ENCODE data around the gene COQ5. TPM values are rescaled to one million over a fixed set of nuclear protein-coding genes. Genes with fewer than 3 reads are reported as not detected.
"Not testable (repeated sequence)": the region's sequence is repeated elsewhere in the genome, so short reads cannot be mapped to it uniquely, and the experiment has no call there.

COQ5 gene
- total and polyA plus RNA-seq, 4 experiments from 2014 or later, result 19.7 to 55.1 (median 28.4) TPM

DNA sequence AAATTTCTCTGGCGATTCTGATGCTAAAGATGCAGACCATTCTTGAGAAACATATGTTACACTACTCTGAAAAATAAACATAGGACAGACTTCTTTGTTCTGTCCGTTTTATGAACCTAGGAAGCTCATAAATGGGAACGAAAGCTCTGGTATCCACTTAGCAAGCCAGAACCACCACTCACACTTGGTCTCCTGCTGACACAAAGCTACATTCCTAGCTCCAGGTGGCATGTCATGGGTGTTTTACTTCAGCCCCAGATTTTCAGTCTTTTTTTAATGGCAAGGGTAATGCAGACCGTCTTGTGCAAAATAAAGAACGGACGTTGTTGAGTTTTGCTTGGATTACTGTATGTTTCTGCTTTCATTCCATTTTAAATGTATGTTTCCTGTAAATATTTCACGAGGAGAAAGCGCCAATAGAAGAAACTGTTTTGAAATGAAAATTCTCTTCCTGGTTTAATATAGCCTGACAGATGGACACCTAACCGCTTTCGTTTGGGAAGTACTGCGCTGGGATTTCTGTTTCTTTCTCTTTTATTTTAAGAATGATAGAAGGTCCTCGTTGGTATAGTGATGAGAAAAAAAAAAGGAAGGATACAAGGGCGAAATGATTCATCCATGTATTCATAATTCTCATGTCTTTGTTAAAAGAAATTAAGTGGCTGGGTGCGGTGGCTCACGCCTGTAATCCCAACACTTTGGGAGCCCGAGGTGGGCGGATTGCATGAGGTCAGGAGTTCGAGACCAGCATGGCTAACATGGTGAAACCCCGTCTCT, 871 bp upstream of the COQ5 start:
- Histone ChIP-seq H3K36me3 (ENCODE audit: insufficient read depth, low read length) (no peaks in the 10 kb centered on the region), H3K27ac (ENCODE audit: low read depth, low read length) (peak overlapping the region; percentile 85), H3K9me3 (ENCODE audit: control insufficient read depth in 1 of 2, low read length in 2 of 2) (no peaks in the 10 kb centered on the region), H3K4me3 (ENCODE audit: low read length in 2 of 2) (peak overlapping the region; percentile 82 to 84), H3K27me3 (ENCODE audit: insufficient read depth, low read length) (no peaks in the 10 kb centered on the region), H3K4me1 (ENCODE audit: insufficient read depth, low read length) (peaks cover 25% of the 10 kb centered on the region)
- Mint-ChIP-seq H3K4me1 (peaks cover 22 to 41% (median 24%) of the 10 kb centered on the region in 4 donors), H3K27ac (peak overlapping the region; percentile 96 to 100 (median 99)), H3K9me3 (peaks cover 0 to 2% (median 0%) of the 10 kb centered on the region in 8 donors), H3K4me3 (peak overlapping the region; percentile 98 to 100 (median 100)), H3K36me3 (peaks cover 4 to 17% of the 10 kb centered on the region in 2 donors), H3K27me3 (no peaks in the 10 kb centered on the region)
- ChIA-PET CTCF (ENCODE audit: partially characterized antibody) (no interaction called here), POLR2A (ENCODE audit: partially characterized antibody) (interaction anchor here (0.6 to 1.7 kb wide), 6 partner anchors 8 to 870 kb away, joined by 3 to 24 read pairs (median 8); partner anchors contain the start of genes DYNLL1, RNF34 and SRSF9)
- intact Hi-C loops (cut with micrococcal nuclease), result loop anchor here (1.0 kb wide), 1 partner anchor 35 kb away; no protein-coding TSS in a partner anchor
- no peak for DNase-seq

DNA sequence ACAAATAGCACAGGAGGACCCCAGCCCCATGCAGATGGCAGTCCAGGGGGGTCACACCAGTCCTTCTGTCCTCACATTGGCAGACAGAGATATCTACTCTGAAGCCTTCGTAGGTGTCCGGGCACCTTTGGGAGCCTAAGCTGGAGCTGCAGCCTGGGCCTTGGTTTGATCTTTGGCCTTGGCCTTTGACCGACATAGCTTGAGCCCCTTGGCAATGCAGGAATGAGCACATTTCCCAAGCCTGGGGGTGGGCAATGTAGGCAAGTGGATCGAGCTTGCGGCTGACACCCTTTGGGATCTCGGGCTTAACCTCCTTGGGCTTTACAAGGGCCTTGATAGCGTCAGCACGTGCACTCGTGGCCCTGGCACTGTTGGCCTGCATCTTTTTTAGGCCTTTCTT, 6.4 kb downstream of the COQ5 start:
- Mint-ChIP-seq H3K4me1 (peaks cover 4 to 6% (median 5%) of the 10 kb centered on the region in 4 donors), H3K27ac (no peak overlapping the region), H3K9me3 (no peaks in the 10 kb centered on the region), H3K4me3 (no peak overlapping the region), H3K36me3 (peaks cover 6 to 7% of the 10 kb centered on the region in 2 donors), H3K27me3 (no peaks in the 10 kb centered on the region)
- Histone ChIP-seq H3K9me3 (ENCODE audit: control insufficient read depth in 1 of 2, low read length in 2 of 2) (no peaks in the 10 kb centered on the region), H3K36me3 (ENCODE audit: insufficient read depth, low read length) (no peaks in the 10 kb centered on the region), H3K27me3 (ENCODE audit: insufficient read depth, low read length) (no peaks in the 10 kb centered on the region), H3K4me3 (ENCODE audit: low read length in 2 of 2) (no peak overlapping the region), H3K4me1 (ENCODE audit: insufficient read depth, low read length) (no peaks in the 10 kb centered on the region), H3K27ac (ENCODE audit: low read depth, low read length) (no peak overlapping the region)
- no peak for DNase-seq
- intact Hi-C loops (cut with micrococcal nuclease), result no loop called here
- POLR2A ChIA-PET (ENCODE audit: partially characterized antibody), result no interaction called here
- CTCF ChIA-PET (ENCODE audit: partially characterized antibody), result no interaction called here

DNA sequence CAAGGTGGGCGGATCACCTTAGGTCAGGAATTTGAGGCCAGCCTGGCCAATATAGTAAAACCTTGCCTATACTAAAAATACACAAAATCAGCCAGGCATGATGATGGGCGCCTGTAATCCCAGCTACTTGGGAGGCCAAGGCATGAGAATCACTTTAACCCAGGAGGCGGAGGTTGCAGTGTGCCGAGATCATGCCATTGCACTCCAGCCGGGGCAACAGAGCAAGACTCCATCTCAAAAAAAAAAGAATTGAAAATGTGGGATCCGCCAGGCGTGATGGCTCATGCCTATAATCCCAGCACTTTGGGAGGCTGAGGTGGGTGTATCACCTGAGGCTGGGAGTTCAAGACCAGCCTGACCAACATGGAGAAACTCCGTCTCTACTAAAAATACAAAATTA, 9.6 kb downstream of the COQ5 start:
- H3K9me3 Mint-ChIP-seq; H3K4me3 Mint-ChIP-seq; intact Hi-C loops (cut with micrococcal nuclease); H3K4me1 ChIP-seq (ENCODE audit: insufficient read depth, low read length); CTCF ChIA-PET (ENCODE audit: partially characterized antibody); H3K27ac ChIP-seq (ENCODE audit: low read depth, low read length); H3K4me1 Mint-ChIP-seq; POLR2A ChIA-PET (ENCODE audit: partially characterized antibody); H3K4me3 ChIP-seq (ENCODE audit: low read length in 2 of 2); DNase-seq; H3K27me3 Mint-ChIP-seq; H3K9me3 ChIP-seq (ENCODE audit: control insufficient read depth in 1 of 2, low read length in 2 of 2); H3K27me3 ChIP-seq (ENCODE audit: insufficient read depth, low read length); H3K27ac Mint-ChIP-seq: not testable (repeated sequence)
- H3K36me3 ChIP-seq (ENCODE audit: insufficient read depth, low read length), result peaks cover 15% of the 10 kb centered on the region
- peaks cover 16 to 18% of the 10 kb centered on the region in 2 donors for H3K36me3 Mint-ChIP-seq

DNA sequence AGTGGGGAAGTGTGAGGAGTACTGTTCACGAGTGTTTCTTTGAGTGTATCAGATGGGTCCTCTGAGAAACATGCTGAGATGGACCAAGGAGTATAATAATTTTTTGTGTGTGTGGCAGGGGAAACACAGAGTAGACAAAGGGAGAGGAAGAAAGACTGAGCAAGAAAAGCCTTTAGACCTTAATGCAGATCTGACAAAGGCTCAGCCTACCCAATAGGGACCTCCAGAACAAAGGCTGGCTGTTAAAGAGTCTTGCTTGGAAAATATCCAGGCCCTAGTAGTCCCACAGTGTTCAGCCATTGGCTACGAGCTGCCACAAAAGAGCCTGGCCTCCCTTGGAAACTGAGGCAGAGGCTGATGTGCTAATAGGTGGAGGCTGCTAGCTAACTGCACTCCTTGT, 13.5 kb downstream of the COQ5 start:
- Mint-ChIP-seq H3K27me3 (no peaks in the 10 kb centered on the region), H3K36me3 (peaks cover 19 to 29% of the 10 kb centered on the region in 2 donors), H3K27ac (no peak overlapping the region), H3K4me1 (peaks cover 0 to 3% (median 0%) of the 10 kb centered on the region in 4 donors), H3K9me3 (no peaks in the 10 kb centered on the region), H3K4me3 (no peak overlapping the region)
- DNase-seq, result no peak
- CTCF ChIA-PET (ENCODE audit: partially characterized antibody), result no interaction called here
- Histone ChIP-seq H3K27me3 (ENCODE audit: insufficient read depth, low read length) (no peaks in the 10 kb centered on the region), H3K9me3 (ENCODE audit: control insufficient read depth in 1 of 2, low read length in 2 of 2) (no peaks in the 10 kb centered on the region), H3K4me3 (ENCODE audit: low read length in 2 of 2) (no peak overlapping the region), H3K4me1 (ENCODE audit: insufficient read depth, low read length) (no peaks in the 10 kb centered on the region), H3K27ac (ENCODE audit: low read depth, low read length) (no peak overlapping the region), H3K36me3 (ENCODE audit: insufficient read depth, low read length) (peaks cover 15% of the 10 kb centered on the region)
- POLR2A ChIA-PET (ENCODE audit: partially characterized antibody), result interaction anchor here (0.8 to 1.5 kb wide), 2 partner anchors 19 to 46 kb away, joined by 4 read pairs; partner anchors contain the start of genes DYNLL1 and SRSF9
- intact Hi-C loops (cut with micrococcal nuclease), result no loop called here

DNA sequence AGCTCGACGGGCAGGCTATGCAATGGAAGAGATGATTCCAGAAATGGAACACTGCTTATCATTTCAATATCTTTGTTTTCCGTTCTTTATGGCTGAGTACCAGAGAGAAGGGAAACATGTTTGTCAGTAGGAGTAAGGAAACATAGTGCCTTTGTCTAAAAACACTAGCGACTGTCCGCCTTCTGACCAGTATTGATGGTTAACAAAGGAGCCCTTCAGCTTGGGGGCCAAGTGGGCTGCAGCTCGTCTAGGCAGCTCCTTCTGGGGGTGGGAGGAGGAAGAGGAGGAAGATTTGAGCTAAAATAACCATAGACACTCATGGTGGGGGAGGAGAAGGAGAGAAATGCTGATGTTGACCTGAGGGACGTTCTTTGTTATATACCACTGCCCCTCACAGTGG, 15.0 kb downstream of the COQ5 start:
- ChIA-PET CTCF (ENCODE audit: partially characterized antibody) (no interaction called here), POLR2A (ENCODE audit: partially characterized antibody) (interaction anchor here (0.9 kb wide), 1 partner anchor 15 kb away, joined by 3 read pairs; the partner anchor contains the start of gene COQ5)
- DNase-seq, result no peak
- Histone ChIP-seq H3K27me3 (ENCODE audit: insufficient read depth, low read length) (no peaks in the 10 kb centered on the region), H3K9me3 (ENCODE audit: control insufficient read depth in 1 of 2, low read length in 2 of 2) (no peaks in the 10 kb centered on the region), H3K27ac (ENCODE audit: low read depth, low read length) (no peak overlapping the region), H3K36me3 (ENCODE audit: insufficient read depth, low read length) (peaks cover 18% of the 10 kb centered on the region), H3K4me3 (ENCODE audit: low read length in 2 of 2) (no peak overlapping the region), H3K4me1 (ENCODE audit: insufficient read depth, low read length) (no peaks in the 10 kb centered on the region)
- Mint-ChIP-seq H3K27me3 (no peaks in the 10 kb centered on the region), H3K27ac (no peak overlapping the region), H3K36me3 (peaks cover 29 to 38% of the 10 kb centered on the region in 2 donors), H3K4me3 (no peak overlapping the region), H3K4me1 (peaks cover 0 to 3% (median 0%) of the 10 kb centered on the region in 4 donors), H3K9me3 (no peaks in the 10 kb centered on the region)
- intact Hi-C loops (cut with micrococcal nuclease), result no loop called here

DNA sequence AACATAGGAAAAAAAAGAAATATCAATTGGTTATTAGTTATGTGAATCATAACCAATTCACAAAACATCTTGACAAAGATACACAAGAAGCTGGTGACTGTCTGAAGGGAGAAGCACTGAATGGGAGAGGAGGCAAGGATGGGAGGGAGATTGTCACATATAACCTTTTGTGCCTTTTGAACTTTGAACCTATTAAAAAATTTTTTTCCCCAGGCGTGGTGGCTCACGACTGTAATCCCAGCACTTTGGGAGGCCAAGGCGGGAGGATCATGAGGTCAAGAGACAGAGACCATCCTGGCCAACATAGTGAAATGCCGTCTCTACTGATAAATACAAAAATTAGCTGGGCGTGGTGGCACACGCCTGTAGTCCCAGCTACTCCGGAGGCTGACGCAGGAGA, 20.4 kb downstream of the COQ5 start:
- Mint-ChIP-seq H3K27ac (peak overlapping the region in 1 of 7 donors; percentile 8), H3K4me1 (no peaks in the 10 kb centered on the region), H3K27me3 (no peaks in the 10 kb centered on the region), H3K36me3 (peaks cover 22 to 35% of the 10 kb centered on the region in 2 donors), H3K4me3 (no peak overlapping the region), H3K9me3 (no peaks in the 10 kb centered on the region)
- H3K36me3 ChIP-seq (ENCODE audit: insufficient read depth, low read length), result peaks cover 11% of the 10 kb centered on the region
- ChIA-PET POLR2A (ENCODE audit: partially characterized antibody) (interaction anchor here (1.1 kb wide), 1 partner anchor 12 kb away, joined by 3 read pairs; no protein-coding TSS in a partner anchor), CTCF (ENCODE audit: partially characterized antibody) (interaction anchor here (0.6 to 1.1 kb wide), 2 partner anchors 71 to 971 kb away, joined by 3 read pairs; no protein-coding TSS in a partner anchor)
- DNase-seq, result no peak
- no peaks in the 10 kb centered on the region for H3K4me1 ChIP-seq (ENCODE audit: insufficient read depth, low read length)
- no peak overlapping the region for H3K4me3 ChIP-seq (ENCODE audit: low read length in 2 of 2)
- H3K9me3 ChIP-seq (ENCODE audit: control insufficient read depth in 1 of 2, low read length in 2 of 2), result no peaks in the 10 kb centered on the region
- H3K27ac ChIP-seq (ENCODE audit: low read depth, low read length), result no peak overlapping the region
- intact Hi-C loops (cut with micrococcal nuclease), result no loop called here
- H3K27me3 ChIP-seq (ENCODE audit: insufficient read depth, low read length), result no peaks in the 10 kb centered on the region

DNA sequence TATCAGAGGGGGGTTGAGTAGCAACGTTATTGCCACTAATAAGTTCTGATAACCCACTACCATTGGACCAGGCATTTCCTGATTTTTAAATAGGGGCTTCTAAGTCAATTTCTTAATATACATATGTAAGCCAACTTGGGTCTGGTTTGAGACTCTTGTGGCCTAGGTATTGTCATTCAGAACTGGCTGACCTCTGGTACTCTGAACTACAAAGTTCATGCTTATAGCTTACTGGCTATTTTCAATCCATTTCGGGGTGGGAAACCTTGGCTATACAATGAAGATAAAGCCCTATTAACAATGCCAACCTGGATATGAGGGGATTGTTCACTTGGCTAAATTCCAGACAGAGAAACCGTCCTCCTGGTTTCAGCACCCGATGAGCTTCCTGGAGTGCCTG, 24.4 kb downstream of the COQ5 start:
- no peak overlapping the region for H3K27ac Mint-ChIP-seq
- H3K36me3 ChIP-seq (ENCODE audit: insufficient read depth, low read length), result peaks cover 16% of the 10 kb centered on the region
- no peaks in the 10 kb centered on the region for H3K27me3 ChIP-seq (ENCODE audit: insufficient read depth, low read length)
- H3K4me3 Mint-ChIP-seq, result no peak overlapping the region
- ChIA-PET CTCF (ENCODE audit: partially characterized antibody) (interaction anchor here (0.5 to 2.1 kb wide), 3 partner anchors 8 to 483 kb away, joined by 3 to 5 read pairs (median 3); partner anchors contain the start of genes COQ5 and DYNLL1), POLR2A (ENCODE audit: partially characterized antibody) (interaction anchor here (0.5 to 1.0 kb wide), 2 partner anchors 33 to 36 kb away, joined by 3 to 4 read pairs; no protein-coding TSS in a partner anchor)
- no peaks in the 10 kb centered on the region for H3K9me3 ChIP-seq (ENCODE audit: control insufficient read depth in 1 of 2, low read length in 2 of 2)
- H3K36me3 Mint-ChIP-seq, result peaks cover 25 to 27% of the 10 kb centered on the region in 2 donors
- no peak overlapping the region for H3K27ac ChIP-seq (ENCODE audit: low read depth, low read length)
- H3K4me1 ChIP-seq (ENCODE audit: insufficient read depth, low read length), result no peaks in the 10 kb centered on the region
- no peaks in the 10 kb centered on the region for H3K27me3 Mint-ChIP-seq
- intact Hi-C loops (cut with micrococcal nuclease), result no loop called here
- H3K4me3 ChIP-seq (ENCODE audit: low read length in 2 of 2), result no peak overlapping the region
- no peaks in the 10 kb centered on the region for H3K9me3 Mint-ChIP-seq
- no peak for DNase-seq
- peaks cover 6 to 10% (median 6%) of the 10 kb centered on the region in 4 donors for H3K4me1 Mint-ChIP-seq
